ENCODE measurements around the gene GCK. TPM values are rescaled to one million over a fixed set of nuclear protein-coding genes. Genes with fewer than 3 reads are reported as not detected.

The GCK gene
- total RNA-seq, 1 experiment from 2014 or later: not detected

DNA sequence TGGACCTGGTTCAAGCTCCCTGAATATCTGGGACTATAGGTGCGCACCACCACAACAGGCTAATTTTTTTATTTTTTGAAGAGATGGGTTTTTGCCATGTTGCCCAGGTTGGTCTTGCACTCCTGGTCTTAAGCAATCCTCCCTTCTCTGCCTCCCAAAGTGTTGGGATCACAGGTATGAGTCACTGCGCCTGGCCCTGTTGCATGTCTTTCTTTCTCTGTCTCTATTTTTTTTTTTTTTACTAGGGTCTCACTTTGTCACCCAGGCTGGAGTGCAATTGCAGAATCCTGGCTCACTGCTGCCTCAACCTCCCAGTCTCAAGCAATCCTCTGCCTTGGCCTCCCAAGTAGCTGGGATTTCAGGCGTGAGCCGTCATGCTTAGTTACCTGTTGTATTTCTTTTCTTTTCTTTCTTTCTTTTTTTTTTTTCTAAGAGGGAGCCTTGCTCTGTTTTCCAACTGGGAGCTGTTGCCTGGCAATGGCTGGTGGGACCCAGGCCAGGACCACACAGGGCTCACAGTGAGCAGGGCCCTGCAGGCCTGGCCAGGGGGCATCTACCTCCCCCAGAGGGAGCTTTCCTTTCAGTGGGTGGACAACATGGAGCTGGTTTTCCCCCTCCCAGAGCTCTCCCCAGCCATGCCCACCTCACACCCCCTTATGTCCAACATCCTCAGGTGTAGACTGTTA, 54.2 kb downstream of the GCK start:
- DNase-seq (ENCODE audit: low spot score): no peak
- Histone ChIP-seq H3K36me3 (ENCODE audit: insufficient read depth, low read length, poor library complexity, severe bottlenecking) (no peaks in the 10 kb centered on the region), H3K27me3 (replicated peaks; ENCODE audit: insufficient read depth, low read depth, low read length, poor library complexity) (no peaks in the 10 kb centered on the region), H3K9me3 (ENCODE audit: low read depth, low read length, poor library complexity, severe bottlenecking) (no peaks in the 10 kb centered on the region), H3K4me3 (ENCODE audit: low read depth, low read length, poor library complexity, severe bottlenecking) (no peak overlapping the region), H3K27ac (ENCODE audit: low read depth, low read length, poor library complexity, severe bottlenecking) (no peak overlapping the region), H3K4me1 (ENCODE audit: insufficient read depth, low read length, poor library complexity, severe bottlenecking) (no peaks in the 10 kb centered on the region)
- intact Hi-C loops (cut with micrococcal nuclease; ENCODE audit: unreplicated experiment): no loop called here
- ChIA-PET CTCF (interaction anchor here (0.7 kb wide), 1 partner anchor 167 kb away, joined by 4 read pairs; no protein-coding TSS in a partner anchor), POLR2A (ENCODE audit: low non-redundant PET) (interaction anchor here (0.6 kb wide), 1 partner anchor 13 kb away, joined by 4 read pairs; no protein-coding TSS in a partner anchor)
- no TSS peak for BruUV-seq (replicated peaks)
- TF ChIP-seq EZH2 (IDR thresholded peaks at IDR 0.05; ENCODE audit: borderline replicate concordance, low read depth, low read length, poor library complexity, severe bottlenecking) (no peak), CTCF (conservative IDR thresholded peaks at IDR 0.05; ENCODE audit: low read depth, low read length) (no peak)

- H3K9me3 ChIP-seq (ENCODE audit: low read depth, low read length, poor library complexity, severe bottlenecking): no peaks in the 10 kb centered on the region
- POLR2A ChIA-PET (ENCODE audit: low non-redundant PET): no interaction called here
- H3K27ac ChIP-seq (ENCODE audit: low read depth, low read length, poor library complexity, severe bottlenecking): no peak overlapping the region
- H3K36me3 ChIP-seq (ENCODE audit: insufficient read depth, low read length, poor library complexity, severe bottlenecking): no peaks in the 10 kb centered on the region
- no peak for DNase-seq (ENCODE audit: low spot score)
- CTCF ChIA-PET: no interaction called here
- no peaks in the 10 kb centered on the region for H3K27me3 ChIP-seq (replicated peaks; ENCODE audit: insufficient read depth, low read depth, low read length, poor library complexity)
- TF ChIP-seq EZH2 (IDR thresholded peaks at IDR 0.05; ENCODE audit: borderline replicate concordance, low read depth, low read length, poor library complexity, severe bottlenecking) (no peak), CTCF (conservative IDR thresholded peaks at IDR 0.05; ENCODE audit: low read depth, low read length) (no peak)
- H3K4me1 ChIP-seq (ENCODE audit: insufficient read depth, low read length, poor library complexity, severe bottlenecking): no peaks in the 10 kb centered on the region
- H3K4me3 ChIP-seq (ENCODE audit: low read depth, low read length, poor library complexity, severe bottlenecking): no peak overlapping the region
- intact Hi-C loops (cut with micrococcal nuclease; ENCODE audit: unreplicated experiment): no loop called here
- no TSS peak for BruUV-seq (replicated peaks)
These were observed 55.9 kb downstream of the GCK start for GRCh38 chr7:44133295-44133694.

- H3K27me3 ChIP-seq (replicated peaks; ENCODE audit: insufficient read depth, low read depth, low read length, poor library complexity): no peaks in the 10 kb centered on the region
- H3K4me3 ChIP-seq (ENCODE audit: low read depth, low read length, poor library complexity, severe bottlenecking): no peak overlapping the region
- H3K36me3 ChIP-seq (ENCODE audit: insufficient read depth, low read length, poor library complexity, severe bottlenecking): no peaks in the 10 kb centered on the region
- H3K9me3 ChIP-seq (ENCODE audit: low read depth, low read length, poor library complexity, severe bottlenecking): no peaks in the 10 kb centered on the region
- TF ChIP-seq CTCF (conservative IDR thresholded peaks at IDR 0.05; ENCODE audit: low read depth, low read length) (no peak), EZH2 (IDR thresholded peaks at IDR 0.05; ENCODE audit: borderline replicate concordance, low read depth, low read length, poor library complexity, severe bottlenecking) (no peak)
- no peak for DNase-seq (ENCODE audit: low spot score)
- H3K4me1 ChIP-seq (ENCODE audit: insufficient read depth, low read length, poor library complexity, severe bottlenecking): no peaks in the 10 kb centered on the region
- POLR2A ChIA-PET (ENCODE audit: low non-redundant PET): no interaction called here
- H3K27ac ChIP-seq (ENCODE audit: low read depth, low read length, poor library complexity, severe bottlenecking): no peak overlapping the region
- no TSS peak for BruUV-seq (replicated peaks)
- CTCF ChIA-PET: no interaction called here
- intact Hi-C loops (cut with micrococcal nuclease; ENCODE audit: unreplicated experiment): no loop called here
These were observed 57.2 kb downstream of the GCK start for GRCh38 chr7:44132039-44132438.
